Ovary (tissue), 9 donors: Measurements from ENCODE around the gene SLC39A3. TPM values are rescaled to one million over a fixed set of nuclear protein-coding genes. Genes with fewer than 3 reads are reported as not detected.
A peak's percentile ranks its signal among the peaks of the same experiment; 100 is the strongest.

Experiments
- DNase-seq, 5 donors: peaks; one replicate each; pipeline ENCODE4 v3.0.0-alpha.2; 2019 to 2020
- H3K27ac ChIP-seq, 2 donors: fragments of 200-600 bp; one replicate each; pipeline versions ENCODE4 v1.5.1 to v1.8.0; 2019 to 2022
- H3K27me3 ChIP-seq: fragments of 200-600 bp; one replicate; pipeline ENCODE4 v1.8.0; 2022
- H3K36me3 ChIP-seq: fragments of 200-600 bp; sonication (generic); one replicate; pipeline ENCODE4 v1.5.1; 2019
- H3K4me1 ChIP-seq: one replicate; pipeline ENCODE4 v1.8.1; 2013; ENCODE audit warnings: mild to moderate bottlenecking, moderate library complexity; ENCODE audit not compliant: insufficient read depth
- H3K4me3 ChIP-seq: fragments of 200-600 bp; sonication (generic); one replicate; pipeline ENCODE4 v1.5.1; 2017
- H3K9me3 ChIP-seq, 2 donors: fragments of 200-600 bp in 1 of 2; sonication (generic) in 1 of 2; one replicate each; pipeline versions ENCODE4 v1.5.1 to v1.8.1; 2013 to 2019; ENCODE audit warnings: mild to moderate bottlenecking in 1 of 2, moderate library complexity in 1 of 2
- EP300 ChIP-seq: sonication (generic); formaldehyde crosslinking; IDR thresholded peaks from one replicate; pipeline ENCODE4 v1.6.1; 2017; ENCODE audit warnings: antibody characterized with exemption
- POLR2A ChIP-seq: fragments of 450-650 bp; IDR thresholded peaks from one replicate; pipeline ENCODE4 v1.6.1; 2017; ENCODE audit warnings: antibody characterized with exemption, mild to moderate bottlenecking, moderate library complexity
- WGBS, 3 donors: extraction: QIAGEN DNeasy Blood & Tissue Kit in 1 of 3; methylation state at CpG; one replicate each; pipeline versions ENCODE4 v1.1.5 to v1.1.7; 2013 to 2017; 5-methylcytosine and 5-hydroxymethylcytosine counted together
- intact Hi-C, 4 donors: fragments of 100-400 bp; cut with DNase I; formaldehyde crosslinking; loops; one replicate each; pipeline versions ENCODE4 v1.11.0 to v1.15.1; 2022 to 2023
- polyA plus RNA-seq, 2 donors: library from polyadenylated mRNA; stranded (reverse); fragments of 200-250 nt in 1 of 2; fragments of 350-450 nt in 1 of 2; fragmentation: Illumina TruSeq in 1 of 2; extraction: RNeasy Lipid Tissue Mini Kit (QIAGEN cat#74804) in 1 of 2; gene quantifications; one replicate each; pipeline ENCODE4 v1.2.3, GENCODE V29; 2013 to 2014
- total RNA-seq, 7 donors: library from RNA; depleted of rRNA in 2 of 7; stranded (reverse); fragments of >200 nt in 2 of 7; fragmentation: NEBNext Ultra II Directional in 3 of 7; extraction: Animal tissue kit (Norgen Biotek cat#: 25700) in 3 of 7; gene quantifications; one replicate each; pipeline versions ENCODE4 v1.1.0 to v1.2.4, GENCODE V29; 2016 to 2023
- TF ChIP-seq, protein P1 (sequence below), 3 donors: fragments of 450-650 bp in 2 of 3; fragments of 200-600 bp in 1 of 3; IDR thresholded peaks; one replicate each; pipeline versions ENCODE4 v1.5.1 to v1.8.0; 2016 to 2022; ENCODE audit warnings: antibody characterized with exemption in 3 of 3, mild to moderate bottlenecking in 1 of 3
- donor health status: DM: no; HTN: no; CAD: no; lungs with moderate emphysema.
- donor health status: DM: no; HTN: no; CAD: no.
- donor health status: Bipolar disorder and iron deficiency.
- donor health status: DM: yes; HTN: yes; CAD: no.
- donor health status: DM: no; HTN: no; CAD: no.
- donor health status: DM: yes; HTN: yes; CAD: no.

SLC39A3 gene
- total and polyA plus RNA-seq, 9 donors = 11.6 to 40.2 (median 18.2) TPM

DNA sequence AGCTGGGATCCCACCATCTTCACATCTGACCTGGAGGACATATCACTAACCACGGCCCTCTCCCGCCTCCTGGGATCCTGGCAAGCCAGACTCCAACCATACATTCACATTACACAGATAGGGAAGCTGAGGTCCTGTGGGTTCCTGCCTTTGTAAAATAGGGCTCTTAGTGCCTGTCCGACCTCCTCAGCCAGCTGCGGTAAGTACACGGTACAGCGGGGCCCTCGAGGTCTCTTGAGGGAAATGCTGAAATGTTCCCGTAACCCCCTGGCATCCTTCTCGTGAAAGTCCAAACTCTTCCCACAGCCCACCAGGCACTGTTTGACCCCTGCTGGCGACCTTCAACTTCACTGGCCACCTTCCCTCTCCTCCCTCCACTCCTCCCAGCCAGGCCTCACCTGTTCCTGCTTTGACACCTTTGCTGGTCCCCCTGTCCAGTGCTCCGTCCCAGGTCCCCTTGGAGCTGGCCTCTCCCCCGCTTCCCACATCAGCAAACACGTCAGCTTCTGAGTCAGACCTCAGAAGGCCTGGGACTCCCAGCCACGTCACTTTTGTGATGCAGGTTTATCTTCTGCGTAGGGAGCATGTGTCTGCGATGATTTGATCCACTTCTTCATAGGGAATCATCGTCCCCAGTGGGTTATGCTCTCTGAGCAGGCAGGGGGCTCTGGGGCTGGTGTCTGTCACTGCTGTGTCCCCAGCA, 28.5 kb downstream of the SLC39A3 start:
- DNase-seq = no peak
- no peak overlapping the region for H3K4me3 ChIP-seq
- no peaks in the 10 kb centered on the region for H3K36me3 ChIP-seq
- intact Hi-C loops = no loop called here
- H3K27ac ChIP-seq = no peak overlapping the region
- no peaks in the 10 kb centered on the region for H3K4me1 ChIP-seq
- no peaks in the 10 kb centered on the region for H3K27me3 ChIP-seq
- TF ChIP-seq EP300 (no peak), POLR2A (no peak)
- TF ChIP-seq, protein P1, sequence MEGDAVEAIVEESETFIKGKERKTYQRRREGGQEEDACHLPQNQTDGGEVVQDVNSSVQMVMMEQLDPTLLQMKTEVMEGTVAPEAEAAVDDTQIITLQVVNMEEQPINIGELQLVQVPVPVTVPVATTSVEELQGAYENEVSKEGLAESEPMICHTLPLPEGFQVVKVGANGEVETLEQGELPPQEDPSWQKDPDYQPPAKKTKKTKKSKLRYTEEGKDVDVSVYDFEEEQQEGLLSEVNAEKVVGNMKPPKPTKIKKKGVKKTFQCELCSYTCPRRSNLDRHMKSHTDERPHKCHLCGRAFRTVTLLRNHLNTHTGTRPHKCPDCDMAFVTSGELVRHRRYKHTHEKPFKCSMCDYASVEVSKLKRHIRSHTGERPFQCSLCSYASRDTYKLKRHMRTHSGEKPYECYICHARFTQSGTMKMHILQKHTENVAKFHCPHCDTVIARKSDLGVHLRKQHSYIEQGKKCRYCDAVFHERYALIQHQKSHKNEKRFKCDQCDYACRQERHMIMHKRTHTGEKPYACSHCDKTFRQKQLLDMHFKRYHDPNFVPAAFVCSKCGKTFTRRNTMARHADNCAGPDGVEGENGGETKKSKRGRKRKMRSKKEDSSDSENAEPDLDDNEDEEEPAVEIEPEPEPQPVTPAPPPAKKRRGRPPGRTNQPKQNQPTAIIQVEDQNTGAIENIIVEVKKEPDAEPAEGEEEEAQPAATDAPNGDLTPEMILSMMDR (IDR thresholded peaks at IDR 0.05) = no peak
- H3K9me3 ChIP-seq = no peaks in the 10 kb centered on the region
- 52 to 63% (median 53%) methylated on average over 17 of the region's 17 CpGs for WGBS, 3 donors

DNA sequence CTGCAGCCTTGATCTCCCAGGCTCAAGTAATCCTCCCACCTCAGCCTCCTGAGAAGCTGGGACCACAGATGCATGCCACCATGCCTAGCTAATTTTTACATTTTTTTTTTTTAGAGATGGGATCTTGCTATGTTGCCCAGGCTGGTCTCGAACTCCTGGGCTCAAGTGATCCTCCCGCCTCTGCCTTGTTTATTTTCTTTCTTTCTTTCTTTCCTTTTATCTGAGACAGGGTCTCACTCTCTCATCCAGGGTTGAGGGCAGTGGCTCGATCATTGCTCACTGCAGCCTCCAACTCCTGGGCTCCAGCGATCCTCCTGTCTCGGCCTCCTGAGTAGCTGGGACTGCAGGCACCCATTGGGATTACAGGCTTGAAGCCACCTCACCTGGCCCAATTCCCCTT, 33.6 kb downstream of the SLC39A3 start:
- no peaks in the 10 kb centered on the region for H3K9me3 ChIP-seq
- H3K27ac ChIP-seq = no peak overlapping the region
- TF ChIP-seq, protein P1 (IDR thresholded peaks at IDR 0.05) = no peak
- TF ChIP-seq POLR2A (no peak), EP300 (no peak)
- intact Hi-C loops = no loop called here
- H3K4me1 ChIP-seq = peaks cover 5% of the 10 kb centered on the region
- H3K27me3 ChIP-seq = no peaks in the 10 kb centered on the region
- H3K4me3 ChIP-seq = no peak overlapping the region
- no peaks in the 10 kb centered on the region for H3K36me3 ChIP-seq
- no peak for DNase-seq
- 94 to 95% (median 95%) methylated on average over 5 of the region's 5 CpGs for WGBS, 3 donors

DNA sequence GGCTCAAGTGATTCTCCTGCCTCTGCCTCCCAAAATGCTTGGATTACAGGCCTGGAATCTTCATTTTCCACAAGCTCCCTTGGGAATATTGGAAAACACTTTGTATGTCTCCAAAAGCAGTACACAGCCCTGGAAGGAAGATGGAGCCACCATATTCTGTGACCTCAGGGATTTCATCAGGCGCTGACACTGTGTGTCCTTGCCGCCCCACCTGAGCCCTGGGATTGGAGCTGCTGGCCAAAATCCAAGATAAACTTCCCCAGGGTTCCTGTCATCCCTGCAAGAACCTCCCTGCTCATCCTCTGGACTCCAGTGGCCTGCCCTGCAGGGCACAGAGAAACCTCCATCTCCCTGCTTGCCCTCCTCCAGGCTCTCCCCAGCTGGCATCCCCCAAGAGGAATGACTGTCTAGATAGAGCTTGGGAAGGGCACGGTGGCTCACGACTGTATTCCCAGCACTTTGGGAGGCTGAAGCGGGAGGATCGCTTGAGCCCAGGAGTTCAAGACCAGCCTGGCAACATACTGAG, 36.1 kb downstream of the SLC39A3 start:
- no peak overlapping the region for H3K27ac ChIP-seq
- no peaks in the 10 kb centered on the region for H3K9me3 ChIP-seq
- 76 to 79% (median 79%) methylated on average over 6 of the region's 6 CpGs for WGBS, 3 donors
- no peaks in the 10 kb centered on the region for H3K36me3 ChIP-seq
- H3K27me3 ChIP-seq = no peaks in the 10 kb centered on the region
- peaks cover 8% of the 10 kb centered on the region for H3K4me1 ChIP-seq
- intact Hi-C loops = no loop called here
- no peak overlapping the region for H3K4me3 ChIP-seq
- TF ChIP-seq EP300 = no peak
- TF ChIP-seq POLR2A = no peak
- TF ChIP-seq, protein P1 (IDR thresholded peaks at IDR 0.05) = no peak
- no peak for DNase-seq

DNA sequence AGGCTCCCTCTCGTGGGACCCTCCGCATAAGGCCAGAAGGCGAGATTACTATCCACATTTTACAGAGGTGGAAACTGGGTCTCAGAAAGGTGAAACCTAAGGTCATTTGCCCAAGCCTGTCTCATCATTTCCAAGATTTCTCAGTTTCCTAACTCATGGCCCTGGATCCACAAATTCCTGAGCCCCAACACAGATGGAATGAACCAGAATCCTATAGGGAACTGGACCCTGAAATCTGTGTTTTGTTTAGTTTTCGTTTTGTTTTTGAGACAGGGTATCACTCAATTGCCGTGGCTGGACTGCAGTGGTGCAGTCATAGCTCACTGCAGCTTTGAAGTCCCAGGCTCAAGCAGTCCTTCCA, 36.8 kb downstream of the SLC39A3 start:
- intact Hi-C loops = no loop called here
- H3K27me3 ChIP-seq = no peaks in the 10 kb centered on the region
- TF ChIP-seq POLR2A (no peak), EP300 (no peak)
- TF ChIP-seq, protein P1 (IDR thresholded peaks at IDR 0.05) = no peak
- DNase-seq = no peak
- no peak overlapping the region for H3K27ac ChIP-seq
- peaks cover 8% of the 10 kb centered on the region for H3K4me1 ChIP-seq
- H3K9me3 ChIP-seq = no peaks in the 10 kb centered on the region
- peak overlapping the region; percentile 27 for H3K4me3 ChIP-seq
- 64 to 69% (median 67%) methylated on average over 5 of the region's 5 CpGs for WGBS, 3 donors
- H3K36me3 ChIP-seq = no peaks in the 10 kb centered on the region
